ENCODE data around the gene TRIP10. TPM values are rescaled to one million over a fixed set of nuclear protein-coding genes. Genes with fewer than 3 reads are reported as not detected.

The TRIP10 gene
- total and polyA plus RNA-seq, 2 donors (not counting 1 experiment from before 2014, with no cell fraction given) = 32.3 to 35.3 TPM

DNA sequence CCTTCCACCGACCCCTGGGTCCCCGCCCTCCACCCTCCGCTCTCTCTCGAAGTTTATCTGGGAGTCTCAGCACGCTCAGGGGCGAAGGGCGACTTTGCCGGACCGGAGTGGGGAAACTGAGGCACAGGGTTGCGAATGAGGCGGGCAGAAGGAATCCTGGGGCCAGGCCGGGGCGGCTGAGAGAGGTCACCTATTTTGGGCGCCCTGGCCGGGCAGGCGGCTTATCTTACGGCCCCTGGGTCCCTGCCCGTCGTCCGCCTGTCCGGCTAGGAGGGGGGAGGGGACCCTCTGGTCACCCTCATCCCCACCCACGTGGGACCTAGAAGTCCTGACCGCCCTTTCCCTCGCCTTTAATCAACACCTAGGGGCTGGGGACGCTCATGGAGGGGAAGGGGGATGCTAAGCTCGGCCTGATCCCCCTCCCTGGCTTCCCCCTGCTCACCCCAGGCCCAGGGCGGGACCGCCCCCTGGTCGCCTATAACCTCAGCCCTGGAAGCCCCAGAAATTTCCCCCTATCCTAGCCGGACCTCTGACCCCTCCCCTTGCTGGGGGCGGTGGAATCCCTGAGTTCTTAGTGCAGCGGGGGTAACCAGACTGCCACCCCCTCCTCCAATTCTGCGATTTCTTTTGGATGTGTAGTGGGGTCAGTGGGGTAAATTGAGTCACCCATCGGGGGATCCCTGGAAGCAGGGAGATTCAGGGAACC is 556 bp downstream of the TRIP10 start:
- Histone ChIP-seq H3K9me3 (ENCODE audit: control insufficient read depth, insufficient read depth, low read depth, low read length) (no peaks in the 10 kb centered on the region), H4K20me1 (ENCODE audit: control insufficient read depth, extremely low read depth, insufficient read depth, low read length) (no peaks in the 10 kb centered on the region), H2AFZ (ENCODE audit: low read length) (peak overlapping the region; percentile 25), H3K36me3 (ENCODE audit: control insufficient read depth, insufficient read depth, low read length) (peaks cover 6% of the 10 kb centered on the region), H3K4me1 (ENCODE audit: control insufficient read depth, extremely low read depth, insufficient read depth, low read length) (peaks cover 30% of the 10 kb centered on the region), H3K4me2 (ENCODE audit: extremely low read depth, insufficient read depth, low read length) (peak overlapping the region; percentile 49), H3K4me3 (replicated peaks in 1 of 4; ENCODE audit: control extremely low read depth in 1 of 4, insufficient read depth in 1 of 4, low read depth in 3 of 4, low read length in 4 of 4) (peak overlapping the region; percentile 68 to 93 (median 76)), H3K27ac (ENCODE audit: insufficient read depth, low read length) (peak overlapping the region; percentile 64), H3K27me3 (ENCODE audit: control insufficient read depth, insufficient read depth, low read length) (no peaks in the 10 kb centered on the region), H3K79me2 (ENCODE audit: control insufficient read depth, insufficient read depth, low read length) (peaks cover 7% of the 10 kb centered on the region), H3K9ac (ENCODE audit: insufficient read depth, low read length) (peak overlapping the region; percentile 61)
- TF ChIP-seq EZH2 (IDR thresholded peaks at IDR 0.05; ENCODE audit: low read length, missing control alignments) = no peak
- TF ChIP-seq, protein P1, sequence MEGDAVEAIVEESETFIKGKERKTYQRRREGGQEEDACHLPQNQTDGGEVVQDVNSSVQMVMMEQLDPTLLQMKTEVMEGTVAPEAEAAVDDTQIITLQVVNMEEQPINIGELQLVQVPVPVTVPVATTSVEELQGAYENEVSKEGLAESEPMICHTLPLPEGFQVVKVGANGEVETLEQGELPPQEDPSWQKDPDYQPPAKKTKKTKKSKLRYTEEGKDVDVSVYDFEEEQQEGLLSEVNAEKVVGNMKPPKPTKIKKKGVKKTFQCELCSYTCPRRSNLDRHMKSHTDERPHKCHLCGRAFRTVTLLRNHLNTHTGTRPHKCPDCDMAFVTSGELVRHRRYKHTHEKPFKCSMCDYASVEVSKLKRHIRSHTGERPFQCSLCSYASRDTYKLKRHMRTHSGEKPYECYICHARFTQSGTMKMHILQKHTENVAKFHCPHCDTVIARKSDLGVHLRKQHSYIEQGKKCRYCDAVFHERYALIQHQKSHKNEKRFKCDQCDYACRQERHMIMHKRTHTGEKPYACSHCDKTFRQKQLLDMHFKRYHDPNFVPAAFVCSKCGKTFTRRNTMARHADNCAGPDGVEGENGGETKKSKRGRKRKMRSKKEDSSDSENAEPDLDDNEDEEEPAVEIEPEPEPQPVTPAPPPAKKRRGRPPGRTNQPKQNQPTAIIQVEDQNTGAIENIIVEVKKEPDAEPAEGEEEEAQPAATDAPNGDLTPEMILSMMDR (conservative IDR thresholded peaks at IDR 0.05 in 1 of 2, IDR thresholded peaks at IDR 0.05 in 1 of 2; ENCODE audit: low read depth in 1 of 2, low read length in 2 of 2) = no peak
- peak in 1 of 2 donors; percentile 6 for DNase-seq (ENCODE audit: low read depth in 2 of 2)

DNA sequence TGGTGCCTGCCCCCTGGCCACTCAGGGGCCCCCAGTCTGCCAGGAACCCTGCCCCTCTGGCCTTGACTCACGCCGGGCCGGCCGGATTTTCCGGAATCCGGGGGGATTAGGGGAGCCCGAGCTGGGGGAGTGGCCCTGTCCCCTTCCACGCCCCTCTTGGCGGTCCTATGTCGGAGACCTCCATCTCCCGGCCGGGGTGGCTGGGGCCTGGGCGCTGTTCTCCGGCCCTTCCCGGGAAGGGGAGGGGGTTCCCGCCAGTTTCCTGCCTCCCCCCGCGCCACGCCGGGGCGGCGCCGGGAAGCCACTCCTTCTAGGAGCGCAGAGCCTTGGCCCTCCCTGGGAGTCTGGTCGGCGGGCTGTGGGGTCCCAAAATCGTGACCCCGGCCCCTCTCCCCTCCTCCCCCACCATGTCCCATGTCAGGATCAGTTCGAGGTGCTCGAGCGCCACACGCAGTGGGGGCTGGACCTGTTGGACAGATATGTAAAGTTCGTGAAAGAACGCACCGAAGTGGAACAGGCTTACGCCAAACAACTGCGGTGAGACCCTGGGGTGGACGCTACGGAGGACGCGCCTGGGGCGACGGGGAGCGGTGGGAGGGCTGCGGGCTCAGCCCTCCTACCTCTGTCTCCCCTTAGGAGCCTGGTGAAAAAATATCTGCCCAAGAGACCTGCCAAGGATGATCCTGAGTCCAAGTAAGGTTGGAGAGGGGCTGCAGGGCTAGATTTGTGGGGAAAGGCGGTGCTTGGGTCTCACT is 1.3 kb downstream of the TRIP10 start:
- Histone ChIP-seq H3K9ac (ENCODE audit: insufficient read depth, low read length) (peak overlapping the region; percentile 61), H2AFZ (ENCODE audit: low read length) (peak overlapping the region; percentile 30), H3K9me3 (ENCODE audit: control insufficient read depth, insufficient read depth, low read depth, low read length) (no peaks in the 10 kb centered on the region), H3K4me1 (ENCODE audit: control insufficient read depth, extremely low read depth, insufficient read depth, low read length) (peaks cover 36% of the 10 kb centered on the region), H3K4me3 (replicated peaks in 1 of 4; ENCODE audit: control extremely low read depth in 1 of 4, insufficient read depth in 1 of 4, low read depth in 3 of 4, low read length in 4 of 4) (peak overlapping the region; percentile 68 to 93 (median 76)), H3K79me2 (ENCODE audit: control insufficient read depth, insufficient read depth, low read length) (peaks cover 10% of the 10 kb centered on the region), H3K27ac (ENCODE audit: insufficient read depth, low read length) (peak overlapping the region; percentile 64), H3K4me2 (ENCODE audit: extremely low read depth, insufficient read depth, low read length) (peak overlapping the region; percentile 49), H4K20me1 (ENCODE audit: control insufficient read depth, extremely low read depth, insufficient read depth, low read length) (no peaks in the 10 kb centered on the region), H3K27me3 (ENCODE audit: control insufficient read depth, insufficient read depth, low read length) (no peaks in the 10 kb centered on the region), H3K36me3 (ENCODE audit: control insufficient read depth, insufficient read depth, low read length) (peaks cover 9% of the 10 kb centered on the region)
- no peak for TF ChIP-seq EZH2 (IDR thresholded peaks at IDR 0.05; ENCODE audit: low read length, missing control alignments)
- TF ChIP-seq, protein P1 (conservative IDR thresholded peaks at IDR 0.05 in 1 of 2, IDR thresholded peaks at IDR 0.05 in 1 of 2; ENCODE audit: low read depth in 1 of 2, low read length in 2 of 2) = no peak
- DNase-seq (ENCODE audit: low read depth in 2 of 2) = peak; percentile 18 to 35

DNA sequence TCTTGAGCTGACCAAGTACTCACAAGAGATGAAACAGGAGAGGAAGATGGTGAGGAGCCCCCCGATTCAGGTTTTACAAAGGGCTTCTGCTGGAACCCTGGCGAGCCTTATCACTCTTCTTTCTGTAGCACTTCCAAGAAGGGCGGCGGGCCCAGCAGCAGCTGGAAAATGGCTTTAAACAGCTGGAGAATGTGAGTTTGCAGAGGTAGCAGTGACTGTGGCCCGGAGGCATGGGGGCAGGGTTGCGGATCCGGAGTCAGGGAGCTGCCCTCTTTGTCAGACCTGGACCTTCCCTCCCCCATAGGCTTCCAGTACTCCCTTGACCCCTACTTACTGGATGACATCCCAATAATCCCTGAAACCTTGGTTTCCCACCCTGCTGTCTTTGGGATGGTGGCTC is 3.6 kb downstream of the TRIP10 start:
- Histone ChIP-seq H3K79me2 (ENCODE audit: control insufficient read depth, insufficient read depth, low read length) (peaks cover 10% of the 10 kb centered on the region), H2AFZ (ENCODE audit: low read length) (no peak overlapping the region), H3K27ac (ENCODE audit: insufficient read depth, low read length) (no peak overlapping the region), H3K9ac (ENCODE audit: insufficient read depth, low read length) (no peak overlapping the region), H3K4me2 (ENCODE audit: extremely low read depth, insufficient read depth, low read length) (peak overlapping the region; percentile 27), H3K4me1 (ENCODE audit: control insufficient read depth, extremely low read depth, insufficient read depth, low read length) (peaks cover 32% of the 10 kb centered on the region), H3K27me3 (ENCODE audit: control insufficient read depth, insufficient read depth, low read length) (no peaks in the 10 kb centered on the region), H3K36me3 (ENCODE audit: control insufficient read depth, insufficient read depth, low read length) (peaks cover 15% of the 10 kb centered on the region), H3K9me3 (ENCODE audit: control insufficient read depth, insufficient read depth, low read depth, low read length) (no peaks in the 10 kb centered on the region), H3K4me3 (replicated peaks in 1 of 4; ENCODE audit: control extremely low read depth in 1 of 4, insufficient read depth in 1 of 4, low read depth in 3 of 4, low read length in 4 of 4) (peak overlapping the region in 2 of 4 experiments; percentile 3 to 6), H4K20me1 (ENCODE audit: control insufficient read depth, extremely low read depth, insufficient read depth, low read length) (no peaks in the 10 kb centered on the region)
- TF ChIP-seq, protein P1 (conservative IDR thresholded peaks at IDR 0.05 in 1 of 2, IDR thresholded peaks at IDR 0.05 in 1 of 2; ENCODE audit: low read depth in 1 of 2, low read length in 2 of 2) = no peak
- no peak for TF ChIP-seq EZH2 (IDR thresholded peaks at IDR 0.05; ENCODE audit: low read length, missing control alignments)
- DNase-seq (ENCODE audit: low read depth in 2 of 2) = peak in 1 of 2 donors; percentile 8

Measured in fibroblast of lung (primary cell).